Testis (tissue), 2 donors: ENCODE measurements around the gene GNA14.

Source experiments
- POLR2A ChIP-seq: fragments of 450-650 bp; IDR thresholded peaks from one replicate; pipeline ENCODE4 v1.6.1; 2017; ENCODE audit warnings: antibody characterized with exemption, mild to moderate bottlenecking, moderate library complexity
- TF ChIP-seq, protein P1 (sequence below), 3 experiments: fragments of 450-650 bp in 2 of 3; fragments of 200-600 bp in 1 of 3; sonication (generic) in 1 of 3; IDR thresholded peaks; one replicate each; pipeline ENCODE4 v1.5.1; 2016 to 2019; ENCODE audit warnings: antibody characterized with exemption in 3 of 3, mild to moderate bottlenecking in 2 of 3, moderate library complexity in 1 of 3

- TF ChIP-seq, protein P1, sequence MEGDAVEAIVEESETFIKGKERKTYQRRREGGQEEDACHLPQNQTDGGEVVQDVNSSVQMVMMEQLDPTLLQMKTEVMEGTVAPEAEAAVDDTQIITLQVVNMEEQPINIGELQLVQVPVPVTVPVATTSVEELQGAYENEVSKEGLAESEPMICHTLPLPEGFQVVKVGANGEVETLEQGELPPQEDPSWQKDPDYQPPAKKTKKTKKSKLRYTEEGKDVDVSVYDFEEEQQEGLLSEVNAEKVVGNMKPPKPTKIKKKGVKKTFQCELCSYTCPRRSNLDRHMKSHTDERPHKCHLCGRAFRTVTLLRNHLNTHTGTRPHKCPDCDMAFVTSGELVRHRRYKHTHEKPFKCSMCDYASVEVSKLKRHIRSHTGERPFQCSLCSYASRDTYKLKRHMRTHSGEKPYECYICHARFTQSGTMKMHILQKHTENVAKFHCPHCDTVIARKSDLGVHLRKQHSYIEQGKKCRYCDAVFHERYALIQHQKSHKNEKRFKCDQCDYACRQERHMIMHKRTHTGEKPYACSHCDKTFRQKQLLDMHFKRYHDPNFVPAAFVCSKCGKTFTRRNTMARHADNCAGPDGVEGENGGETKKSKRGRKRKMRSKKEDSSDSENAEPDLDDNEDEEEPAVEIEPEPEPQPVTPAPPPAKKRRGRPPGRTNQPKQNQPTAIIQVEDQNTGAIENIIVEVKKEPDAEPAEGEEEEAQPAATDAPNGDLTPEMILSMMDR (IDR thresholded peaks at IDR 0.05), result no peak
- no peak for TF ChIP-seq POLR2A
These were observed 31.0 kb upstream of the GNA14 start for GRCh38 chr9:77679088-77679487.
